Measurements from ENCODE around the gene PLCB3. TPM values are rescaled to one million over a fixed set of nuclear protein-coding genes. Genes with fewer than 3 reads are reported as not detected.

PLCB3 gene
- total and polyA plus RNA-seq, 2 of the 13 experiments (the other 11 are each of a cell fraction or from before 2014, with no cell fraction given): 7.5 to 13.8 TPM

DNA sequence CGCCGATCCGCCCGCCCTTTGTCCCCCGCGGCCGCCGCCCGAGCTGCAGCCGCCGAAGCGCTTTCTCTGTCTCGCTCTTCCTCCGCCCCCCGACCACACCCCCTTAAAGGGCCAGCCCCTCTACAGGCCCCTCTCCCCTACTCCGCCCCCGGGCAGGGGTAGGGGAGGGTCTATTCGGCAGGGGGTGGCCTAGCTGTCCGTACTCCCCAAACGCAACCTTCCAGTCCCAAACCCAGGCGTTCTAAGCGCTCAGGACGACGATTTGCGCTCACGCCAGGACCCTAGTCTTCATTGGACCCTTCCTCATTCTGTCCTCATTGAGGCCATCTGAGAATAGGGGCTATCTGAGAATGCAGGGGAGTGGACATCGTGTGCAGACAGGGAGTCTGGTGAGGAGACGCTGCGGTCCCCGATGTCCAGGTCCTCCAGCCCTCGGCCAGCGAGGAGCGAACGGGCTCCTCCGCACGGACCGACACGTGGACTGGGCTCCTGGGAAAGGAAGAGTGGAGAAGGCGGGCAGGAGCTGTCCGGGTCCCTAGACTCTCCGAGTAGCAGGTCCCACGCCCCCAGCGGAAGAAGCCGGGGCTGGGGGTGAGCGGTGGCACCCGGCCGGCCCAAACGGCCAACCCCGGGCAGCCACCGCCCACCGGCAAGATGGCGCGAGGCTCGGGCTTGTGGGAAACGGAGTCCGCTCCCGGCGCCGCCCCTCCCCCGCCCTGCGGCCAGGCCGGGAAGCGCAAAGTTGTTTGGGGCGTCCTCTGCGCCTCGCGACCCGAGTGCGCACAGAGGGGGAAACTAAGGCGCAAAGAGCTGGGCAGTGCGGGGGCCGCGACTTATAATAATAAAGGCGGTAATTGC is 4.2 kb upstream of the PLCB3 start, which contains the start of gene PPP1R14B (continued):
- peak; percentile 56; the same call in 1 of the 2 replicates for TF ChIP-seq HDAC1 (CRISPR knock-in tag; IDR thresholded peaks at IDR 0.05)
- TF ChIP-seq ZNF850 (CRISPR knock-in tag; conservative IDR thresholded peaks at IDR 0.05): no peak
- TF ChIP-seq ZNF773 (CRISPR knock-in tag; IDR thresholded peaks at IDR 0.05; ENCODE audit: borderline replicate concordance): no peak
- no peak for TF ChIP-seq ZNF3 (CRISPR knock-in tag; IDR thresholded peaks at IDR 0.05)
- no peak for TF ChIP-seq ATF1 (CRISPR knock-in tag; IDR thresholded peaks at IDR 0.05)
- TF ChIP-seq EZH2 (conservative IDR thresholded peaks at IDR 0.05; ENCODE audit: low read depth, low read length): no peak
- peak; percentile 89 for TF ChIP-seq ARNT2 (CRISPR knock-in tag; IDR thresholded peaks at IDR 0.05; ENCODE audit: low read depth)
- TF ChIP-seq ZNF552 (CRISPR knock-in tag; IDR thresholded peaks at IDR 0.05; ENCODE audit: borderline replicate concordance): peak; percentile 35; the same call in 1 of the 2 replicates
- no peak for TF ChIP-seq PCBP1 (IDR thresholded peaks at IDR 0.05; ENCODE audit: borderline replicate concordance, low read depth, low read length)
- TF ChIP-seq, protein P1, sequence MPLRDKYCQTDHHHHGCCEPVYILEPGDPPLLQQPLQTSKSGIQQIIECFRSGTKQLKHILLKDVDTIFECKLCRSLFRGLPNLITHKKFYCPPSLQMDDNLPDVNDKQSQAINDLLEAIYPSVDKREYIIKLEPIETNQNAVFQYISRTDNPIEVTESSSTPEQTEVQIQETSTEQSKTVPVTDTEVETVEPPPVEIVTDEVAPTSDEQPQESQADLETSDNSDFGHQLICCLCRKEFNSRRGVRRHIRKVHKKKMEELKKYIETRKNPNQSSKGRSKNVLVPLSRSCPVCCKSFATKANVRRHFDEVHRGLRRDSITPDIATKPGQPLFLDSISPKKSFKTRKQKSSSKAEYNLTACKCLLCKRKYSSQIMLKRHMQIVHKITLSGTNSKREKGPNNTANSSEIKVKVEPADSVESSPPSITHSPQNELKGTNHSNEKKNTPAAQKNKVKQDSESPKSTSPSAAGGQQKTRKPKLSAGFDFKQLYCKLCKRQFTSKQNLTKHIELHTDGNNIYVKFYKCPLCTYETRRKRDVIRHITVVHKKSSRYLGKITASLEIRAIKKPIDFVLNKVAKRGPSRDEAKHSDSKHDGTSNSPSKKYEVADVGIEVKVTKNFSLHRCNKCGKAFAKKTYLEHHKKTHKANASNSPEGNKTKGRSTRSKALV (CRISPR knock-in tag; IDR thresholded peaks at IDR 0.05): no peak
- TF ChIP-seq, protein P2, sequence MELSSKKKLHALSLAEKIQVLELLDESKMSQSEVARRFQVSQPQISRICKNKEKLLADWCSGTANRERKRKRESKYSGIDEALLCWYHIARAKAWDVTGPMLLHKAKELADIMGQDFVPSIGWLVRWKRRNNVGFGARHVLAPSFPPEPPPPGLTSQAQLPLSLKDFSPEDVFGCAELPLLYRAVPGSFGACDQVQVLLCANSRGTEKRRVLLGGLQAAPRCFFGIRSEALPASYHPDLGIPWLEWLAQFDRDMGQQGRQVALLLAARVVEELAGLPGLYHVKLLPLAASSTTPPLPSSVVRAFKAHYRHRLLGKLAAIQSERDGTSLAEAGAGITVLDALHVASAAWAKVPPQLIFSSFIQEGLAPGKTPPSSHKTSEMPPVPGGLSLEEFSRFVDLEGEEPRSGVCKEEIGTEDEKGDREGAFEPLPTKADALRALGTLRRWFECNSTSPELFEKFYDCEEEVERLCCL (CRISPR knock-in tag; IDR thresholded peaks at IDR 0.05; ENCODE audit: borderline replicate concordance): no peak; the same call in 1 of the 2 replicates
- TF ChIP-seq PCBP2 (optimal IDR thresholded peaks at IDR 0.05; ENCODE audit: low read depth, low read length, poor library complexity, severe bottlenecking): no peak
- no peak for TF ChIP-seq GPN1 (CRISPR knock-in tag; IDR thresholded peaks at IDR 0.05; ENCODE audit: borderline replicate concordance)
- TF ChIP-seq NONO (IDR thresholded peaks at IDR 0.05): no peak
- TF ChIP-seq NONO (CRISPR knock-in tag; conservative IDR thresholded peaks at IDR 0.05): no peak; the same call in 1 of the 2 replicates
- no peak for TF ChIP-seq CENPT (CRISPR knock-in tag; IDR thresholded peaks at IDR 0.05; ENCODE audit: low read depth)
- no peak for TF ChIP-seq NR3C1 (CRISPR knock-in tag; IDR thresholded peaks at IDR 0.05)
- no peak for TF ChIP-seq PHF20 (CRISPR knock-in tag; IDR thresholded peaks at IDR 0.05)
- TF ChIP-seq RARG (CRISPR knock-in tag; IDR thresholded peaks at IDR 0.05; ENCODE audit: low read depth): no peak
- peak; percentile 77 for TF ChIP-seq ZSCAN25 (CRISPR knock-in tag; IDR thresholded peaks at IDR 0.05)
- TF ChIP-seq FLYWCH1 (CRISPR knock-in tag; IDR thresholded peaks at IDR 0.05): no peak
- TF ChIP-seq, protein P3, sequence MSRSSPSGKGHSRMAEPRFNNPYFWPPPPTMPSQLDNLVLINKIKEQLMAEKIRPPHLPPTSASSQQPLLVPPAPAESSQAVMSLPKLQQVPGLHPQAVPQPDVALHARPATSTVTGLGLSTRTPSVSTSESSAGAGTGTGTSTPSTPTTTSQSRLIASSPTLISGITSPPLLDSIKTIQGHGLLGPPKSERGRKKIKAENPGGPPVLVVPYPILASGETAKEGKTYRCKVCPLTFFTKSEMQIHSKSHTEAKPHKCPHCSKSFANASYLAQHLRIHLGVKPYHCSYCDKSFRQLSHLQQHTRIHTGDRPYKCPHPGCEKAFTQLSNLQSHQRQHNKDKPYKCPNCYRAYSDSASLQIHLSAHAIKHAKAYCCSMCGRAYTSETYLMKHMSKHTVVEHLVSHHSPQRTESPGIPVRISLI (CRISPR knock-in tag; IDR thresholded peaks at IDR 0.05; ENCODE audit: borderline replicate concordance): no peak
- no peak for TF ChIP-seq SNAI1 (CRISPR knock-in tag; IDR thresholded peaks at IDR 0.05; ENCODE audit: borderline replicate concordance)
